ENCODE measurements around the gene GPHN. TPM values are rescaled to one million over a fixed set of nuclear protein-coding genes. Genes with fewer than 3 reads are reported as not detected.

The GPHN gene
- total and polyA plus RNA-seq, 2 of the 4 experiments (the other 2 are of a cell fraction): 8.0 to 8.1 TPM

- Histone ChIP-seq H3K36me3 (ENCODE audit: control insufficient read depth, insufficient read depth, low read length) (no peaks in the 10 kb centered on the region), H2AK9ac (replicated peaks; ENCODE audit: low read depth, low read length, poor library complexity) (no peak overlapping the region), H2AK5ac (ENCODE audit: low read depth, low read length) (no peak overlapping the region), H2BK120ac (ENCODE audit: low read depth, low read length) (no peak overlapping the region), H2BK5ac (ENCODE audit: low read depth, low read length, poor library complexity, severe bottlenecking) (no peak overlapping the region), H3K27me3 (ENCODE audit: control insufficient read depth, insufficient read depth, low read length) (no peaks in the 10 kb centered on the region), H2BK15ac (ENCODE audit: low read depth, low read length) (no peak overlapping the region), H3K4me2 (ENCODE audit: low read depth, low read length) (no peak overlapping the region), H3K4me1 (ENCODE audit: control insufficient read depth, insufficient read depth, low read length) (no peaks in the 10 kb centered on the region), H3K4ac (ENCODE audit: low read depth, low read length) (no peak overlapping the region), H3K9me1 (ENCODE audit: insufficient read depth, low read length) (no peaks in the 10 kb centered on the region), H2BK20ac (ENCODE audit: low read depth, low read length) (no peak overlapping the region), H3K23ac (ENCODE audit: low read depth, low read length) (no peak overlapping the region), H3K79me1 (ENCODE audit: low read depth in 1 of 2, low read length in 2 of 2) (no peaks in the 10 kb centered on the region), H3K9ac (ENCODE audit: low read depth, low read length) (no peak overlapping the region), H3K14ac (replicated peaks; ENCODE audit: low read depth, low read length) (no peak overlapping the region), H3K9me3 (ENCODE audit: control insufficient read depth, insufficient read depth, low read length) (no peaks in the 10 kb centered on the region), H4K5ac (ENCODE audit: low read depth, low read length) (no peak overlapping the region), H3K18ac (ENCODE audit: low read depth, low read length) (no peak overlapping the region), H3K56ac (ENCODE audit: extremely low read depth, insufficient read depth, low read length) (no peak overlapping the region), H2AFZ (replicated peaks; ENCODE audit: low read length, poor library complexity) (no peak overlapping the region), H3K4me3 (ENCODE audit: insufficient read depth, low read depth, low read length) (no peak overlapping the region), H4K20me1 (ENCODE audit: insufficient read depth, low read length) (no peaks in the 10 kb centered on the region), H3K27ac (ENCODE audit: insufficient read depth, low read length) (no peak overlapping the region), H4K91ac (ENCODE audit: insufficient read depth, low read depth, low read length) (no peak overlapping the region), H4K8ac (ENCODE audit: low read depth in 2 of 2, low read length in 2 of 2) (no peak overlapping the region)
- in situ Hi-C loops (cut with MboI; ENCODE audit: low sequenced_read_pairs): no loop called here
- ChIA-PET CTCF (no interaction called here), POLR2A (ENCODE audit: unreplicated experiment) (no interaction called here)
- ATAC-seq (ENCODE audit: low read depth) (no peak), DNase-seq (no peak)
- intact Hi-C loops (cut with micrococcal nuclease): loop anchor here (5.0 kb wide), 1 partner anchor 502 kb away; no protein-coding TSS in a partner anchor
- no peak for TF ChIP-seq CTCF (conservative IDR thresholded peaks at IDR 0.05; ENCODE audit: low read depth, low read length)
- TF ChIP-seq CEBPB (IDR thresholded peaks at IDR 0.05; ENCODE audit: low read depth, low read length): no peak
- no peak for TF ChIP-seq CHD1 (IDR thresholded peaks at IDR 0.05; ENCODE audit: low read depth, low read length)
- TF ChIP-seq RAD21 (IDR thresholded peaks at IDR 0.05; ENCODE audit: low read length): no peak
- no peak for TF ChIP-seq NFE2L2 (IDR thresholded peaks at IDR 0.05; ENCODE audit: low read depth, low read length)
- TF ChIP-seq RFX5 (IDR thresholded peaks at IDR 0.05; ENCODE audit: low read depth, low read length): no peak
- TF ChIP-seq SMC3 (IDR thresholded peaks at IDR 0.05; ENCODE audit: low read depth, low read length): no peak
- TF ChIP-seq MAZ (IDR thresholded peaks at IDR 0.05; ENCODE audit: borderline replicate concordance, low read depth, low read length): no peak
- TF ChIP-seq FOS (IDR thresholded peaks at IDR 0.05; ENCODE audit: low read depth, low read length): no peak
- TF ChIP-seq USF2 (IDR thresholded peaks at IDR 0.05; ENCODE audit: low read depth, low read length): no peak
- TF ChIP-seq RCOR1 (IDR thresholded peaks at IDR 0.05; ENCODE audit: insufficient replicate concordance, low read length): no peak
- TF ChIP-seq MXI1 (IDR thresholded peaks at IDR 0.05; ENCODE audit: borderline replicate concordance, low read depth, low read length): no peak
- no peak for TF ChIP-seq BHLHE40 (IDR thresholded peaks at IDR 0.05; ENCODE audit: low read depth, low read length)
- TF ChIP-seq ELK1 (IDR thresholded peaks at IDR 0.05; ENCODE audit: borderline replicate concordance, low read depth, low read length): no peak
- TF ChIP-seq MAFK (IDR thresholded peaks at IDR 0.05; ENCODE audit: low read depth, low read length): no peak
- TF ChIP-seq POLR2A (IDR thresholded peaks at IDR 0.05; ENCODE audit: low read depth, low read length): no peak
- dilution Hi-C loops (cut with HindIII; ENCODE audit: low sequenced_read_pairs, unreplicated experiment): no loop called here
- BruUV-seq (replicated peaks): no TSS peak
- no CpG with 5 or more reads among the region's 2 CpGs for WGBS, 2 experiments (ENCODE audit: extremely low coverage in 2 of 2, insufficient read length in 1 of 2)
Measured at GRCh38 chr14:67129768-67130167, 621.8 kb downstream of the GPHN start.
